VCaP (cell line): ENCODE results near the gene ACO2.

ENCODE experiments used
- H3K27ac ChIP-seq: fragments of 450-650 bp; 2 replicates; pipeline ENCODE4 v1.5.1; 2017
- TF ChIP-seq, protein P1 (sequence below): fragments of 450-650 bp; conservative IDR thresholded peaks from 2 replicates; pipeline ENCODE4 v1.5.1; 2017; ENCODE audit warnings: mild to moderate bottlenecking, moderate library complexity

The ACO2 gene

DNA sequence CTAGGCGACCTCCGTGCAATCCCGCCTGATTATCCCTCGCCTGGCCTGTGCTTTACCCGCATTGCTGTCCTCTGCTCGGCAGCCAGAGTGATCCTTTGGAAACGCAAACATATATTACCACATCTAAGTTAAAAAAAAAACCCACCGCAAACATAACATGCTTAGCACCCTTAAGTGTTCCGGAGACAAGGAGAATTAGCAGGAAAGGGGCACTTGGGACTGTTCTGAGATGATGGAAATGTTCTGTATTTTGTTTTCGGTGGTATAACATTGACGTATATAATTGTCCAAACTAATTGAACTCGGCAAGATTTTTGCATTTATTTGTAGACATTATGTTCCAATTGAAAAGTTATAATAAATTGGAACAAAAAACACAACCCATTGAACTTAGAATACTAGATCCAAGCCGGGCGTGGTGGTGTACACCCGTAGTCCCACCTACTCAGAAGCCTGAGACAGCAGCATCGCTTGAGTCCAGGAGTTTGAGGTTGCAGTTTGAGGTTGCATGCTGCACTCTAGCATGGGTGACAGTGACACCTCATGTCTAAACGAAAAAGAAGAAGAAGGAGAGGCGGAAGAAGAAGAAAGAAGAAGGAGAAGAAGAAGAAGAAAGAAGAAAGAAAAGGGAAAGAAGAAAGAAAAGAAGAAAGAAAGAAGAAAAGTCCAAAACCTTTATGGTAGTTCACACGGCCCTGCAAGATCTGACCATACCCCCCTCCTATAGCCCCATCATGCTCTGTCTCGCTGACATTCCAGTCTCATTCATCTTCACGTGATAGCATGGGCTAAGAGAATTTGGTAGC, 76.0 kb downstream of the ACO2 start:
- H3K27ac ChIP-seq = peak overlapping the region; percentile 90
- TF ChIP-seq, protein P1, sequence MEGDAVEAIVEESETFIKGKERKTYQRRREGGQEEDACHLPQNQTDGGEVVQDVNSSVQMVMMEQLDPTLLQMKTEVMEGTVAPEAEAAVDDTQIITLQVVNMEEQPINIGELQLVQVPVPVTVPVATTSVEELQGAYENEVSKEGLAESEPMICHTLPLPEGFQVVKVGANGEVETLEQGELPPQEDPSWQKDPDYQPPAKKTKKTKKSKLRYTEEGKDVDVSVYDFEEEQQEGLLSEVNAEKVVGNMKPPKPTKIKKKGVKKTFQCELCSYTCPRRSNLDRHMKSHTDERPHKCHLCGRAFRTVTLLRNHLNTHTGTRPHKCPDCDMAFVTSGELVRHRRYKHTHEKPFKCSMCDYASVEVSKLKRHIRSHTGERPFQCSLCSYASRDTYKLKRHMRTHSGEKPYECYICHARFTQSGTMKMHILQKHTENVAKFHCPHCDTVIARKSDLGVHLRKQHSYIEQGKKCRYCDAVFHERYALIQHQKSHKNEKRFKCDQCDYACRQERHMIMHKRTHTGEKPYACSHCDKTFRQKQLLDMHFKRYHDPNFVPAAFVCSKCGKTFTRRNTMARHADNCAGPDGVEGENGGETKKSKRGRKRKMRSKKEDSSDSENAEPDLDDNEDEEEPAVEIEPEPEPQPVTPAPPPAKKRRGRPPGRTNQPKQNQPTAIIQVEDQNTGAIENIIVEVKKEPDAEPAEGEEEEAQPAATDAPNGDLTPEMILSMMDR = no peak

DNA sequence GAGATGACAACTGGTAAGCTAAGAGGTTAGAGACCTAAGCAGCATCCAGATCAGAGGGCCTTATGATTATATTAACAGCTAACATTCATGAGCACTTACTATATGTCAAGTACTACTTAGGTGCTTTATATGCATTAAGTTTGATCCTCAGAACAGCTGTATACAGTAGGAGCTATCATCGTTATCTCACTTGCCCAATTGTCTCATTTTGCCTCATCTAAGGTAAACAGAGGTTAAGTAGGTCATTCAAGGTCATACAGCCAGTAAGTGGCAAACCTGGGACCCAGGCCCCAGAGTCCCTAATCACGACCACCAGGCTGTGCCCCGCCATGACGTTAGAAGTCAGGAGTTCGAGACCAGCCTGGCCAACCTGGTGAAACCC, 79.9 kb downstream of the ACO2 start:
- H3K27ac ChIP-seq = no peak overlapping the region
- TF ChIP-seq, protein P1 = no peak

DNA sequence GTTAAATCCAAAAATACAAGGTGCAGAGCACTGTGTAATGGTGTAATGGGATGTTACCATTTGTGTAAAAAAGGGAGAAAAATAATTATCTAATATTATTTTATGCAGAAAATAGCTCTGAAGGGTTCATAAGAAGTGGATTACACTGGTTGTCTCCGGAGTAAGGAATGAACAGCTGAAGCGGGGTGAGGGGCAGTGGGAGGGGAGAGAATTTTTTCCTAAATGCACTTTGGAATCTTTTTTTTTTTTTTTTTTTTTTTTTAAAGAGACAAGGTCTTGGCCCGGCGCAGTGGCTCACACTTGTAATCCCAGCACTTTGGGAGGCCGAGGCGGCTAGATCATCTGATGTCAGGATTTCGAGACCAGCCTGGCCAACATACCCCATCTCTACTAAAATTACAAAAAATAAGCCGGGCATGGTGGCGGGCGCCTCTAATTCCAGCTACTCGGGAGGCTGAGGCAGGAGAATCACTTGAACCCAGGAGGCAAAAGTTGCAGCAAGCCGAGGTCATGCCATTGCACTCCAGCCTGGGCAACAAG, 82.1 kb downstream of the ACO2 start:
- H3K27ac ChIP-seq = no peak overlapping the region

DNA sequence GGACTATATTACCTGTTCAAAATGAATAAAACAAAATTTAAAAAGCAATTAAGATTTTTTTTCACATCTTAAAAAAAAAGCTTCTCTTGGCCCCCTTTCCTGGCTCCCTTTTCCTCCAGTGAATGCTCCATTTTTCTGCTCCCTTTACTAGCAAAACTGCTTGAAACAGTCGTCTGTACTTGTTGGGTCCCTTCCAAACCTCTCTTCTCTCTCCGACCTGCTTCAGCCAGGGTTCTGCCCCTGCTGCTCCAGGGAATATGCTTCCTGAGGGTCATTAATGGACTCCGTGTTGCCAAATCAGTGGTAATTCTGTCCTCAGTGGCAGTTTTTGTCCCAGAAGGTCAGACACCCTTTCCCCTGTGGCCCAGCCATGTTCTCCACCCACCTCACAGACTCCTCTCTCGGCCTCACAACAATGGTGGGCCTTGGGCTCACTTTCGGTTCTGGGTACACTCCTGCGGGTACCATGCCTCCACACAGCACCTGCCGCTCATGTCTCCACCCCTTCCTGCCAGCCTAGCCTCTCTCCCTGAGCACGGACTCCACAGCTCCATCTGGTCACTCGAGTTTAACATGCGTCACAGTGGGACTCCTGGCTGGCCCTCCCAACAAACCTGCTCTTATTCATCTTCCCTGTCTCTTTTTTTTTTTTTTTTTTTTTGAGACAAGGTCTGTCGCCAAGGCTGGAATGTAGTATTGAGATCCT, 83.1 kb downstream of the ACO2 start:
- no peak overlapping the region for H3K27ac ChIP-seq
- TF ChIP-seq, protein P1 = no peak

More for the DNA sequence above, 82.1 kb downstream of the ACO2 start:
- TF ChIP-seq, protein P1 = no peak

DNA sequence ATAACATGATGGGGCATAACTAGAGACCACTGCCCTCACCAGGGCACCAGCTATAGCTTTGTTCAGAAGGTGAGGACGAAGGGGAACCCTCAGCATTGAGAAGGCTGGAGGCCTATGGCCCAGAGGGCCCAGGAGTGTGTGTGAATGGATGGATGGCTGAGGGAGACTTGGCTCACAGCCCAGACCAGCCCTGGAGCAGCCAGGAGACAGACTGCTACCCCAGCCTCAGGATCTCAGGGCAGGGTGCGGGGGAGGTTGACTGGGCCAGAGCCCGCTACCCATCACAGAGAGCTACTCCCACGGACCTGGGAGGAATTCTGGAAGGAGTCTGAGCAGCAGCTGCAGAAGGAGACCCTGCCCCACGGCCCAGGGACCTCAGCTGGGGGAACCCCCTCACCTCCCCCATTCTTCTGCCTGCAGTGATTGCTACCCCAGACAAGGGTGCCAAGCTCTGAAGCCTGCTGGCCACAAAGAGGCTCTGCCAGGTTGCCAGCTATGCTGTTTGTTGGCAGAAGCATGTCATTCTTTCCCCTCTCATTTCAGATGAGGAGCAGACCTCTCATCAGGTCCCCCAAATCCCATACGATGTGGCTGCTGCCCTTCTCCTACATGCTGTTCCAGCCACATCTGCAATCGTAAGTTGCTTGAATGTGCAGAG, 86.5 kb downstream of the ACO2 start:
- TF ChIP-seq, protein P1 = no peak
- H3K27ac ChIP-seq = no peak overlapping the region

DNA sequence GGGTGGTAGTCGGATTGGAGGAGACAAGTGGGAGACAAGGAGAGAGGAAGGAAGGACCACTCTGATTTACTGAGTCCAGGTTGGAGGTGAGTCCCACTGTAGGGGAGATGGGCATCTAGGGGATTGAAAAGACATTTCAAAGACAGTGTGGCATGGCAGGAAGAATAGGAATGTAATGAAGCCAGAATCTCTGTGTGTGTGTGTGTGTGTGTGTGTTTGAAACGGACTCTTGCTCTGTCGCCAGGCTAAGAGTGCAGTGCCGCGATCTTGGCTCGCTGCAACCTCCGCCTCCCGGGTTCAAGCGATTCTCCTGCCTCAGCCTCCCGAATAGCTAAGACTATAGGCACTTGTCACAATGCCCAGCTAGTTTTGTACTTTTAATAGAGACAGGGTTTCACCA, 87.6 kb downstream of the ACO2 start:
- TF ChIP-seq, protein P1 = no peak
- H3K27ac ChIP-seq = no peak overlapping the region
